ENCODE results near the gene NRG2. TPM values are rescaled to one million over a fixed set of nuclear protein-coding genes. Genes with fewer than 3 reads are reported as not detected.

The NRG2 gene
- total RNA-seq, 1 donor, result under 0.01 TPM

DNA sequence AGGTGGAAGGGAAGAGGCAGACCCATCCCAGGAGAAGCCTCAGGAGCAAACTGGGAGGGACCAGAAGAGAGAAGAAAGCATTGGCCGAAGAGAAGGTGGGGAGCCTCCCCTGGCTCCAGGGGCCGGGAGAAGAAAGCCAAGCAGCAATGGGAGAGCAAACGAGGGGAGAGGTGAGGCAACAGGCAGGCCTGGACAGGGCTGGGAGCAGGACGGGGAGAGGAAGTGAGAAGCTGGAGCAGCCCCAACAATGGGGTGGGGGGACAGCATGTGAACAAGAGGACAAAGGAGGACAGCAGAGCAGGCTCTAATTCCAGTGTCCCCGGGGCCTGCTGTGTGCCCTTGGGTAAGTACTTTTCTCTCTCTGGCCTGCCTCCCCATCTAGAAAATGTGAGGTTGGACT lies 132.2 kb downstream of the NRG2 start:
- DNase-seq (ENCODE audit: low read depth in 2 of 3, low spot score in 2 of 3), result no peak

- DNase-seq (ENCODE audit: low read depth in 2 of 3, low spot score in 2 of 3), result no peak
Observed at GRCh38 chr5:139910036-139910435, 133.1 kb downstream of the NRG2 start.

GRCh38 chr5:139908749-139909148 lies 134.3 kb downstream of the NRG2 start:
- DNase-seq (ENCODE audit: low read depth in 2 of 3, low spot score in 2 of 3), result peak in 1 of 3 donors; percentile 2

GRCh38 chr5:139906661-139907060 lies 136.4 kb downstream of the NRG2 start:
- no peak for DNase-seq (ENCODE audit: low read depth in 2 of 3, low spot score in 2 of 3)

DNA sequence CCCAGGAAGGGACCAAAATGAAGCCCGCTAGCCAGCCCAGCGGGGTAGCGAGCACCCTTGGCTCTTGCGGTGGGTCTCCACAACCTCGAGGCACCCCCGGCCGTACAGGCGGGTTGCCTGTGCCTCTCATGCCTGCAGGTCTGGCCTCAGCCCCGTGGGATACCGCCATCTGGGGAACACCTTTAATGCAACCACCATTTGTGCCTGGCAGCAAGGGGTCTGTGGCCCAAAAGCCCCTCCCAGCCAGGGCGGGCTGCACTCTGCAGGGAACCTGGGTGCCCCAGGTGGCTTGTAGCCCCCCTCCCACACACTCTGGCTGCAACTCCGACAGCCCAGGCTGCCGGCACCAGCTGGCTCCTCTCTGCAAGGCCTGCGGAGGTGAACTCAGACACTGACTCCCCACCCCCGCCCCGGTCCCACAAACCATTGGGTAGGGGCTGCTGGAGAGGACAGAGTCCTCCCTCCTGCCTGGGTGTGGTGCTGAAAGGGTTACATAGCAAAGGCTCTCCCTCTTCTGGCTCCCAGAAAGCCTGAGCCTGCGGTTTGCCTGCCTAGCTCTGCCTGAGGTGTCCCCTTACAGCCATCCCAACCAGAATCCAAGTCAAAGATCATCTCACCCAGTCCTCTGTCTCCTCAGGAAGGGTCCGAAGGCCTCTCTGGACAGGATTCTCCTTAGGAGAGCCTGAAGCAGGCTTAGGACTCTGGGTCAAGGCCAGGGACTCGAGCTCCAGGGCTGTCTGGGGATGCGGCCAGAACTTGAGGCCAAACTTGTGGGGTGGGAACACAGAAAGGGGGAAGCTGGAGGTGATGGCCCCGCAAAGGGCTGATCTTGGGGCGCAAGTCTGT lies 138.1 kb downstream of the NRG2 start:
- DNase-seq (ENCODE audit: low read depth in 2 of 3, low spot score in 2 of 3), result no peak

DNA sequence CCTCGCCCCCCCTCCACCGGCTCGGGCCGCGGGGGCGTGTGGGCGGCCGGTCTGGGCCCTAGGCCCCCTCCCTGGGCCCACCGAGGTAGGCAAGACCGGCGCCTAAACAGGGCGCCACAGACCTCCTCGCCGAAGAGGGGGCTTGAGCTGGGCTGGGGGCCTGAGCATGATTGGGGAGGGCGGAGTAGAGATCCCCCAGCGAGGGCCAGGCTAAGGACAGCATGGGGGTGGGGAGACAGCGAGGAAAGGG lies 138.6 kb downstream of the NRG2 start:
- DNase-seq (ENCODE audit: low read depth in 2 of 3, low spot score in 2 of 3), result no peak

DNA sequence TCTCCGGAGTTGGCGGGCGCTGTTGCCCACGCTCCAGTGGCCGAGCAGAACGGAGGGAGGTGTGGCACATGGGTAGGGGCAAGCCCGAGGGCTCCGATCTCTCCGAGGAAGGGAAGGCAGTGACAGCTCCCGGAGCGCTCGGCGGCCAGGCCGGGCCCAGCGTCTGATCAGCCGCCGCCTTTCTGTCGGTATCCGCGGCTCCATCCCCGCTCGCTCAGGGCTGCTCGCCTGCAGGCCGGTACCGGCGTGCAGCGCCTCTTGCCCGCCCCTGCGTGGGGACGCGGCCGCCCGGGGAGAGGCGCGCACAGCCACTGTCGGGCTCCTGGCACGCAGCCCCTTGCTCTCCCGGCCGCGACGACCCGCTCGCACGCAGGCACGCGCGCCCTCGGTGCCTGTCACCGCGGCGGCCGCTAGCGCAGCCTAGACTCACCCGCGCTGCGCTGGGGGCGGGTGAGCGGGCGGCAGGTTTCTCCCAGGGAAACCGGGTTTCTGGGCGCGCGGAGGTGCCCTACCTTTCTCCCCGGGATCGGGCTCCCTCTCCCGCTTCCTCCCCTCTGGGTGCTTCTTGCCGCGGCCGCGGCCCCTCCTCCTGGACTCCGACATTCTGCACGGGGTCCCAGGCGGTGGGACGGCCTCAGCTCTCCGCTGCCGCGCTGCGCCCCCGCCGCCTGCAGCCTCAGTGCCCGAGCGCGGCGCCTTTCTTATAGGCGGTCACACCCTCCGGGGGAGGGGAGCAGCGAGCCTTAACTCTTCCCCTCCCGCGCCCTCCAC lies 139.1 kb downstream of the NRG2 start:
- DNase-seq (ENCODE audit: low read depth in 2 of 3, low spot score in 2 of 3), result peak in 2 of 3 donors; percentile 18 to 26

- DNase-seq (ENCODE audit: low read depth in 2 of 3, low spot score in 2 of 3), result peak in 1 of 3 donors; percentile 12
Observed at GRCh38 chr5:139903450-139903794, 139.7 kb downstream of the NRG2 start.

- no peak for DNase-seq (ENCODE audit: low read depth in 2 of 3, low spot score in 2 of 3)
Observed at GRCh38 chr5:139901986-139902385, 141.1 kb downstream of the NRG2 start.

DNA sequence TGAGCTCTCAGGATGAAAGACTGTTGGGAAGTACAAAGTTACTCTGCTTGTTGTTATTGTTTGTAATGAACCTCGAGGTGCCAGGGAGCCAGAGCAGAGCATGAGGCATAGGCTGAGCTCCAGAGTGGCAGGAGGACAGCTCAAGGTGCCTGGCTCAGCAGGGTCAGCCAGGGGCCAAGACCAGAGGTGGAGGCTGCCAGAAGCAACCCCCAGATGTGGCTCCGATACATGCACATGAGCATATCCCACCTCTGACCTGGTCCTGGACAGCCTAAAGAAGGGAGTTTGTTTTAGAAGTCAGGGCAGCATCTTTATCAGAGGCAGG lies 141.9 kb downstream of the NRG2 start:
- DNase-seq (ENCODE audit: low read depth in 2 of 3, low spot score in 2 of 3), result no peak

GRCh38 chr5:139900546-139901250 lies 142.4 kb downstream of the NRG2 start:
- DNase-seq (ENCODE audit: low read depth in 2 of 3, low spot score in 2 of 3), result no peak

GRCh38 chr5:139898981-139899380 lies 144.1 kb downstream of the NRG2 start:
- no peak for DNase-seq (ENCODE audit: low read depth in 2 of 3, low spot score in 2 of 3)

DNA sequence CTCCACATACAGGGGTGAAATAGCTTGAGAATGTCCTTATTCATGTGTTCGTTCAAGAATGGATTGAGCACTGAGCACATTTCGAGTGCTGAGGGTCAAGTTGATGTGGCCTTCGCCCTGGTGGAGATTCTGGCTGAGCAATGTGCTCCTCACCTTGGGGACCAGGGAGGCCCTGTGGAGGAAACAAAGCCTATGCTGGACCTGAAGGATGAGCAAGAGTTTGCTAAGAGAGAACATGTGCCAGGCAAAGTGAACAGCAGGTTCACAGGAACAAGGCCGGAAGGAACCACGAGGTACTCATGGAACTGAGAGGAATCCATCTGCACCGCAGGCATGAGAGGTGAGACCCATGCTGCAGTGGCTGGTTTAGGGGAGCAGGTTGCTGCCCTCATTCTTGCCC lies 145.1 kb downstream of the NRG2 start:
- DNase-seq (ENCODE audit: low read depth in 2 of 3, low spot score in 2 of 3), result no peak

- no peak for DNase-seq (ENCODE audit: low read depth in 2 of 3, low spot score in 2 of 3)
Observed at GRCh38 chr5:139897342-139897741, 145.8 kb downstream of the NRG2 start.

- DNase-seq (ENCODE audit: low read depth in 2 of 3, low spot score in 2 of 3), result no peak
Observed at GRCh38 chr5:139896718-139897117, 146.4 kb downstream of the NRG2 start.

DNA sequence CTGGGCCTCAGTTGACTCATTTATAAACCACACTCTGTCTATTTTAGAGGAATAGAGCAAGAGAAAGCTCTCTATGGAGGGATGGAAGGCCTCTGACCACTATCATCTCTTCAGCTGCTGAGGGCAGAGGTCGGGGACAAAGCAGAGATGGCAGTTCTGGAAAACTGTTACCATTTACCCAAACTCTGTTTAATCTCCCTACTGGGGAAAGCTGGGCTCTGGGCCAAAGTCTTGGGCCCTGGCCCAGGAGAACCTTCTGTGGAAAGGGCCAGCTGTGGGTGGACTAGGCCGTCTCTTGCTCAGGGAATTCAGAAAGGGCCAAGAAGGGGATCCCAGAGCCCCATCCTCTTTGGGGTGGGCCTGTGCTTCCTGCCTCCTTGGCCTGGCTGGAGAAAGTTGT lies 147.5 kb downstream of the NRG2 start:
- DNase-seq (ENCODE audit: low read depth in 2 of 3, low spot score in 2 of 3), result no peak

DNA sequence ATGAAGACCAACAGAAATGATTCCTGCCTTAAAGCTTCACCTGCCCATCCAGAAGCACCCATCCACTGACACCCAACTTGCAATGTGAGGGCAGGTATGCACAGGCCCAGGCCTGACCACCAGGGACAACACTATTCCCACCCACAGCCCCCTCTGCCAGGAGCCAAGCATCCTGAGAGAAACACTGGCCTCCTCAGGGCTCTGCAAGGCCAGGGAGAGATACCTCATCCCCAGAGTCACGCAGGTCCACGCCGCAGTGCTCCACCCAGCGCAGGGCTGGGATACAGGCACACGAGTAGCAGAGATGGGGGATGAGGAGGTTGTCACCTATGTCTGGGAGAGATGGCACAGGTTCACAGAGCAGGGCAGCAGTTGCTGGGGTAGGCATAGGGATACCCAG lies 148.1 kb downstream of the NRG2 start:
- no peak for DNase-seq (ENCODE audit: low read depth in 2 of 3, low spot score in 2 of 3)

GRCh38 chr5:139893873-139894272 lies 149.2 kb downstream of the NRG2 start:
- no peak for DNase-seq (ENCODE audit: low read depth in 2 of 3, low spot score in 2 of 3)

- no peak for DNase-seq (ENCODE audit: low read depth in 2 of 3, low spot score in 2 of 3)
Observed at GRCh38 chr5:139889410-139889809, 153.7 kb downstream of the NRG2 start.

DNA sequence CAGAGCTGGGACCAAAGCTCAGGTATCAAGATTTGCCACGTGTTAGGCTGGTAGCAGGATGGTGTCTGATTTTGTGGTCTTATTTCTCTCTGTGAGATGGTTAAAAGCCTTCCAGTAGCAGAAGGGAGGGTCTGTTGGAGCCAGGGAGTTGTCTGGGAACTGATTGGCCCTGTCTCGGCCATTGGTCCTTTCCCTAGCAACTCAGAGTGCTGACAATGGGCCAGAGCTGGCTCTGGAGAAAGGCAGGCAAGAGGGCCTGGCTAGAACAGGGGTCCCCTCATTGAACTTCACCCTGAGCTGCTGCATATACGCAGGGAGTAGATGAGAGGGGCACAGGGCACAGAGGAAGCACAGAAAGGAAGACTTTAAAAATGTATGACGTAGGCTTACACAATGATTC lies 154.7 kb downstream of the NRG2 start:
- DNase-seq (ENCODE audit: low read depth in 2 of 3, low spot score in 2 of 3), result no peak

GRCh38 chr5:139886213-139886612 lies 156.9 kb downstream of the NRG2 start:
- no peak for DNase-seq (ENCODE audit: low read depth in 2 of 3, low spot score in 2 of 3)

GRCh38 chr5:139885857-139886208 lies 157.3 kb downstream of the NRG2 start:
- no peak for DNase-seq (ENCODE audit: low read depth in 2 of 3, low spot score in 2 of 3)
